Measurements from ENCODE around the gene PRKACG.

The PRKACG gene

GRCh38 chr9:68997666-68998065 lies 16.2 kb downstream of the PRKACG start:
- TF ChIP-seq FOXP2 (optimal IDR thresholded peaks at IDR 0.05; ENCODE audit: borderline replicate concordance, extremely low read depth, extremely low read length, insufficient read depth): no peak
- no peak for TF ChIP-seq REST (IDR thresholded peaks at IDR 0.05; ENCODE audit: insufficient read depth in 1 of 2, low read depth in 2 of 2, low read length in 2 of 2)
- TF ChIP-seq TAF1 (IDR thresholded peaks at IDR 0.05; ENCODE audit: borderline replicate concordance, insufficient read depth, low read length): no peak
- no peak for TF ChIP-seq SIN3A (IDR thresholded peaks at IDR 0.05; ENCODE audit: borderline replicate concordance, insufficient read depth, low read length)
- TF ChIP-seq POLR2AphosphoS5 (IDR thresholded peaks at IDR 0.05; ENCODE audit: low read depth, low read length): no peak

GRCh38 chr9:68996462-68996861 lies 17.5 kb downstream of the PRKACG start:
- TF ChIP-seq SIN3A (IDR thresholded peaks at IDR 0.05; ENCODE audit: borderline replicate concordance, insufficient read depth, low read length): no peak
- TF ChIP-seq POLR2AphosphoS5 (IDR thresholded peaks at IDR 0.05; ENCODE audit: low read depth, low read length): no peak
- TF ChIP-seq TAF1 (IDR thresholded peaks at IDR 0.05; ENCODE audit: borderline replicate concordance, insufficient read depth, low read length): no peak
- no peak for TF ChIP-seq REST (IDR thresholded peaks at IDR 0.05; ENCODE audit: insufficient read depth in 1 of 2, low read depth in 2 of 2, low read length in 2 of 2)
- no peak for TF ChIP-seq FOXP2 (optimal IDR thresholded peaks at IDR 0.05; ENCODE audit: borderline replicate concordance, extremely low read depth, extremely low read length, insufficient read depth)

GRCh38 chr9:68995776-68996175 lies 18.1 kb downstream of the PRKACG start:
- TF ChIP-seq FOXP2 (optimal IDR thresholded peaks at IDR 0.05; ENCODE audit: borderline replicate concordance, extremely low read depth, extremely low read length, insufficient read depth): no peak
- no peak for TF ChIP-seq TAF1 (IDR thresholded peaks at IDR 0.05; ENCODE audit: borderline replicate concordance, insufficient read depth, low read length)
- TF ChIP-seq SIN3A (IDR thresholded peaks at IDR 0.05; ENCODE audit: borderline replicate concordance, insufficient read depth, low read length): no peak
- TF ChIP-seq REST (IDR thresholded peaks at IDR 0.05; ENCODE audit: insufficient read depth in 1 of 2, low read depth in 2 of 2, low read length in 2 of 2): no peak
- TF ChIP-seq POLR2AphosphoS5 (IDR thresholded peaks at IDR 0.05; ENCODE audit: low read depth, low read length): no peak

GRCh38 chr9:68991457-68991856 lies 22.5 kb downstream of the PRKACG start:
- TF ChIP-seq POLR2AphosphoS5 (IDR thresholded peaks at IDR 0.05; ENCODE audit: low read depth, low read length): no peak
- TF ChIP-seq TAF1 (IDR thresholded peaks at IDR 0.05; ENCODE audit: borderline replicate concordance, insufficient read depth, low read length): no peak
- no peak for TF ChIP-seq REST (IDR thresholded peaks at IDR 0.05; ENCODE audit: insufficient read depth in 1 of 2, low read depth in 2 of 2, low read length in 2 of 2)
- TF ChIP-seq FOXP2 (optimal IDR thresholded peaks at IDR 0.05; ENCODE audit: borderline replicate concordance, extremely low read depth, extremely low read length, insufficient read depth): no peak
- no peak for TF ChIP-seq SIN3A (IDR thresholded peaks at IDR 0.05; ENCODE audit: borderline replicate concordance, insufficient read depth, low read length)
